Measurements from ENCODE around the gene ENOX2.

ENOX2 gene

DNA sequence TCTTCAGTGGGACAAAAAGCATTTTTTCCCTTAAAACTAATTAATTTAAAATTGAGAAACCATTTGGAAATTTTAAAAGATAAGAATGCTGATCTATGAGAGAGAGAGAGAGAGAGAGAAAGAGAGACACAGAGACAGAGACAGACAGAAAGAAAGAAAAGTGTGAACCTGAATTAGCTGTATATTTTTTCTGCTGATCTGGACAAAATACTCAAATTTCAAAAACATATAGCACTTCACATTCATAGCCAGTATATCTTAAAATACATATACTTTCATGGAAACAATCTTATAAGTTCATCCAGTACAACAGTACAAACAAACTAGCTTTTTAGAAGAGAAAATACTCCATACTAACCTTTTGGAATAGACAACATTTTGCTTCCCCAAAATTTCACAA is 18.4 kb downstream of the ENOX2 start:
- no peak for DNase-seq

DNA sequence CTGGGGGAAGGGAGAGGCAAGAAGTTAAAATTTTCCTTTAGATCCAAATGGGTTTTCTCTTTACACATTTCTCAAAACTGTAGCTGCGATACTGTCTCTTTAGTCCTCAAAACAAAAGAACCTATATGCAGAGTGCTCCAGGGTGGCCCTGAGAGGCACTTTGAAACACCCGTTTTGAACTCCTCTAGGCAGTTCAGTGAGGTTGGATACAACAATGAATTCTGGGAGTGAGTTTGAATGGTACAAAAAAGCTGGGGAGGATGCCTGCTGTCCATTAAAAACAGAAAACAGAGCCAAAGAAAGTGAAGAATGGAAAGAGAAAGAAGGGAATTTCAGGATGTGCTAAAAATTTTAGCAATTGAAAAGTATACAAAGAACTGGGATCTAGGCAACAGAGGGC is 23.1 kb downstream of the ENOX2 start:
- DNase-seq = no peak

DNA sequence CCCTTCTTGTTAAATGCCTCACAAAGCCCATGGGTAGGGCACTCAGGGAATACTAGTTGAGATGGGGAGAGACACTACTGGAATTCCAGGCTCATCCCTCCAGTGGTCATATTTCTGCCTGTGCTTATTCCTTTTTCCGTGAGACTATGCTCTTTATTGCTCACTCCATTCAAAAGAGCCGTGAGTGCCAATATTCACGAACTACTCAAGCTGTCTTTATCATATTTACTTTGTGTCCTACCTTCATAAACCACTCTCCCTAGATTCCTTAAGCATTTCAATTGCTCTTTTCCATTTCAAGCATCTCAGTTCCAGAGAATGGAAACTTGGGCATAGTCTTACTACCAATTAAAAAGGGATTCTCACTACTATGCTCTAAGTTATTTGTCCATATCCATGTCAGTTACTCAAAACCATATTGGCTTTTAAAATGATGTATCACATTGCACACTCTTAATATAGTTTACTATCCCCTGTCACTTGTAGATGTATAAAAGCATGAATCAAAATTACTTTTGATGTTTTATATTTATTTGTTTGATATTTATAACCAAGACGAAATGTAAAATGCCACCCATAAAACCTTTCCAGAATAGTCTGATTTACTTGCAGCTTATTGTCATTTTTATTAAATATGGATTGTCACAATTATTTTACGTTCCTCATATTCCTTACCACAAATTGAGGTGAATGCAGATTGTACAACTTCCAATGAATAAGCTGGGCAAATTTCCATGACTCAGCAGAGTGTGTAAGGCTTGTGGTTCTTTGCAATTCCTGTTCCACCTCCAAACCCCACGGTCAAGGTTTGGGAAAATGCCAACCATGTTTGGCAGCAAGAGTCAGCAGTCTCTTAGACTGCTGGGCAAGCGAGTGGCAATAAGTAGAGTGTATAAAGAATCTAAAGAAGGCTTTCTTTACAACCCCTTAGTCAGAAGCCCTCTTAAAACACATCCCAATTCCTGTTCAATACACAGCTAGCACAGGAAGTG is 24.4 kb downstream of the ENOX2 start:
- no peak for DNase-seq

DNA sequence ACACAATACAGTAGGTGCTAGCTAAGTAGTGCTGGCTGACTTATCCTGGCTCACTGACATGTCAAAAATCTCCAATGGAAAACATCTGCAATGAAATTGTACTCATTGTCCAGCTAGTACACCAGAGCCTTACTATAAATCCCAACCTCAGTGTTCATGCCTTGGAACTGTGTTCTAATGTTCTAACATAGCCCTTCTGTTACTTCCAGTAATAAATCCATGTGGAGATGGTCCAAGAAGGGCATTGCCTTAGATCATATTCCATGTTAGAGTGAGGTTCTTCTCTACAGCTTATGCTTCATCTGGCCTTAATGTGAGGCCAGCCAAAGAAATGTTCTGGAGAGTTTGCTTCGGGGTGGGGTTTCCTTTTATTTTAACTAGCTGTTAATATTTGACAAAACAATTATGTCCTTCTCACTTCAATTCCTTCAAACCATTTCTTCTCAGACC is 25.1 kb downstream of the ENOX2 start:
- DNase-seq = no peak

GRCh38 chrX:130876226-130876625 is 26.8 kb downstream of the ENOX2 start:
- DNase-seq = no peak

- DNase-seq = no peak
Measured at GRCh38 chrX:130874751-130875150, 28.3 kb downstream of the ENOX2 start.

DNA sequence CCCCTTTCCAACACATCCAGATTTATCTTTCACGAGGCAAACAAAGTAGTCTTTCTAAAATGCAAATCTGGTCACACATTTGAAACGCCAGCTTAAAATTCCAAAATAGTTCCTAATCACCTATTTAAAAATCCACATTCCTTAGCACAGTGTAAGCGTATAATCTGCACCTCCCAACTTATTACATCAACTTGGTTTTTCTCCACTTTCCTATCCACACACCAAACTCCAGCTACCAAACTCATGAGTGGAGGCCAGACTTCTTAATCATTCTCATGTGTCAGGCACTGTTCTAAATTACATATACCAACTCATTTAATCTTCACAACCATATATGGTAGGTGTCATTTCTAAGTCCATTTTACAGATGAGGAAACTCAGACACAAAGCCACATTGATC is 33.8 kb downstream of the ENOX2 start:
- DNase-seq = no peak

GRCh38 chrX:130861462-130861861 is 41.5 kb downstream of the ENOX2 start:
- no peak for DNase-seq

DNA sequence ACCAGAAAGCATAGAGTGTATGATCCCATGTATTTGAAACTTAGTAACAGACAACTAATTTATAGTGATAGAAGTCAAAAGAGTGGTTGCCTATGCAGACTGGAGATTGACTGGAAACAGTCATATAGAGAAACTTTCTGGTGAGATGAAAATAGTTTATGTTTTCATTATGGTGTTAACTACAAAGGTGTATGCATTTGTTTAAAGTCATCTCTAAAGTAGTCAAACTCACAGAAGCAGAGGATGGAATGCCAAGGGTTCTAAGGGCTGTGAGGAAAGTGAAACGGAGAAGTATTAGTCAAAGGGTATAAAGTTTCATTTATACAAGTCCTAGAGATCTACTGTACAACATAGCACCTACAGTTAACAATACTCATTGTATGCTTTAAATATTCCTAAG is 45.8 kb downstream of the ENOX2 start:
- no peak for DNase-seq

GRCh38 chrX:130851569-130851968 is 51.4 kb downstream of the ENOX2 start:
- no peak for DNase-seq

DNA sequence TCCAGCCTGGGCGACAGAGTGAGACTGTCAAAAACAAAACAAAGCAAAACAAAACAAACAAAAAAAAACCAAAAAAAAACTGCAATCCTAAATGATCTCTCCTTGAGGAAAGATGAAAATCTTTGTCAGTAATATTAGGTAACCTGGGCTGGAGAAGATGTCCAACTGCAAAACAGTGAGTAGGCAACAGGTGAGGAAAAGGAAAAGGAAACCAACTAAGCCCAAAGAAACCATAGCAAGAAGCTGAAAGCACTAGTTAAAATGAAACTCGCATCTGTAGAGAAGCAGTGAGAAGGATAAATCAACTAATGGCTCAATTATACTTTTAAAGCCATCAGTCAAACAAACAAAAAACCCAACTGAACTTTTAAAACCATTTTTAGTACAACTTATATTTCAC is 54.2 kb downstream of the ENOX2 start:
- no peak for DNase-seq

DNA sequence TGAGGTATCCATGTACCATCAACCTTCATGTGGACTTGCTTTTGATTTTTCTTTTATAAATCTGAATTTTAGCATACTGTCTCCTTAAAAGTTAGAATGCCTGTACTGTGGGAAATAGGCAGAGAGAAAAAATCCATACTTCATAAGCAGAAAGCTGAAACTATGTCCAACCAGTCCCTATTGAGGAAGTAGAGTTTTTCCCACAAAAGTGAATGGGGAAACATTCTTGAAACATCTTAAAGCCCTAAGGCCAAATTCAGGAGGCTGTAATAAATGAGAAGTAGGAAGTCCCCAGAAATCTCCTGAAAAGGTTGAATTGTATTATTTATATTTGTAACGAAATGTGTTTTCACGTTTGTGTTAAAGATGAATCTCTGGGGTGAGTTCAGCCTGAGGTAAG is 56.3 kb downstream of the ENOX2 start:
- no peak for DNase-seq

DNA sequence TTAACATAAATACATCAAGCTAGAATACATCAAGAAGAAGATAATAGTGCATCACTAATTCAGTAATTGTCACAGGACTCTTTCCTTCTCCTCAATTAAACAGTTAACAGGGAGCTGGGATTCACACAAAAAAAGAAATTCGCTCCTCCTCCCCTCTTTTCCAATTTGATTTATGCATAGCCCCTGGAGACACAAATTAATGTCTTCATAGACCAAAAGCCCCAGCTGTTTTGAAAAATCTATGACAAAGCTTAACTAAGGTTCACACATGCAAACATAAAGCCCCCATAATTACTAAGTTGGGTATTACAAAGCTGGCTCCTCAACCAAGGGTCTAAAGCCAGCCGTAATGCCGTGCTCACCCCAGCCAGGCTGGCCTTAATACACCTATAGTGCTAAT is 61.2 kb downstream of the ENOX2 start:
- DNase-seq = no peak

DNA sequence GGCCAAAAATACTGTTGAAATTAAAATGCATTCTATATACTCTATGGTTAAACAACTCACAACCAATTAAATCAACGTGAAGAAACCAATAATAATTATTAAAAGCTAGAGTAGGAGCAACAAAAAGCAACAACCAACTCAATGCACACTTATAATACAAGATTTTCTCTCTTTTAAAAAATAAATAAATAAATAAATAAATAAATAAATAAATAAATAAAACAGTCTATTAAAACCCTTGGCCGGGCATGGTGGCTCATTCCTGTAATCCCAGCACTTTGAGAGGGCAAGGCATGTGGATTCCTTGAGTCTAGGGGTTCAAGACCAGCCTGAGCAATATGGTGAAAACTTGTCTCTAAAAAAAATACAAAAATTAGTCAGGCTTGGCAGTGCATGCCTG is 62.7 kb downstream of the ENOX2 start:
- no peak for DNase-seq

DNA sequence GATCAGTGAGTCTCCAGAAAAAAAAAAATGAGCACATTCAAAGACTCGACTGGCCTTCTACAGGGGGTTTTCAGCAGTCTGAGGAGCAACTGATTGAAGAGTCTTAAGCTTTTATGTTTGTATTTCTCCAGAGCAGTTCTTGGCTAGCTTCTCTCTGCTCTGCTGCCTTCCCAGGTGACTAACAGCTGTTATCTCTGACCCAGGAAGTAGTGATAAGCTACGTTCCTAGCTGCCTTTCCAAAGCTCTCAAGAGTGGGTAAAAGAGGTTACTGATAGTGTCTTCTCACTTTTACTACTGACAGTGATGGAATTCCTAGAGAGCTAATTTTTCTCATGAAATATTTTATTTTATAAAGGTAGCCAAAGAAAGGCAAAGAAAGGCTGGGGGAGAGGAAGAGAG is 66.6 kb downstream of the ENOX2 start:
- no peak for DNase-seq

DNA sequence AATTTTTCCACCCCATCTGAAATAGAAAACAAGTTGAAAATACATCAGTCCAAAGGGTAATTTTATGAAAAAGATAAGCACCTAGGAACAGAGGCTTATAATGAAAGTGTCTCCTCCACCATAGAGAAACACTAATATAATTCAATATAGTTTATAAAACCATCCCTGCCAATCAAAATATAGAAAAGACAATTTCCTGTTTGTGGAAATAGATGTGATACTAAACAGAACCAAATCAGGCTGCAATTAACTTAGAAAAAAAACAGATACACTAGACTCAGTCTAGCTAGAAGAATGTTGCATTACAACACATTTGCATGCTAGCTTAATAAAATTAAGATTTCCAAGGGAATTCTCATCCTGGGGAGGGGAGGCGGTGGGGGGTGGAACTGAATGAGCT is 68.2 kb downstream of the ENOX2 start:
- no peak for DNase-seq

GRCh38 chrX:130834149-130834548 is 68.9 kb downstream of the ENOX2 start:
- DNase-seq = no peak

GRCh38 chrX:130831347-130831722 is 71.7 kb downstream of the ENOX2 start:
- no peak for DNase-seq

DNA sequence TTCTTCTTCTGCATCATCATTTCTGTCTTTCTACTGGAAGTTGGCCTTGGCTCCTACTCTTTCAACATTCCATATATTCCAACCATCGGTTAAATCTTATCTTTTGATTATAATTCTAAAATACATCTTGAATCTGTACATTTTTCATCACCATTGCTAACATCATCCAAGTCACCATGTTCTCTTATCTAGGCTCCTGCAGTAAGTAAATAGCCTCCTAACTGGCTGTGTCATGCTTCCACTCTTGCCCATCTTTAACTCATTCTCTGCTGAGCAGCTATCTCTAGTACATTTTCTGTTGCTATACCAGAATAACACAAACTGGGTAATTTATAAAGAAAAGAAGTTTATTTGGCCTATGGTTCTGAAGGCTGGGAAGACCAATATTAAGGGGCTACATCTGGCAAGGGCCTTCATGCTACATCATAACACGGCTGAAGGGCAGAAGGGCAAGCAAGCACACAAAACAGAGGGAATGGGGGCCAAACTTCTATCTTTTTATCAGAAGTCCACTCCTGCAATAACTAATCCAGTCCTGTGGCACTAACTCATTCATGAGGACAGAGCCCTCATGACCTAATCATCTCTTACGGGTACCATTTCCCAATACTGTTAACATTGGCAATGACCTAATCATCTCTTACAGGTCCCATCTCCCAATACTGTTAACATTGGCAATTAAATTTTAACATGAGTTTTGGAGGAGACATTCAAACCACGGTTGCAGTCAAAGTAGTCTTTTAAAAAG is 72.2 kb downstream of the ENOX2 start:
- no peak for DNase-seq

DNA sequence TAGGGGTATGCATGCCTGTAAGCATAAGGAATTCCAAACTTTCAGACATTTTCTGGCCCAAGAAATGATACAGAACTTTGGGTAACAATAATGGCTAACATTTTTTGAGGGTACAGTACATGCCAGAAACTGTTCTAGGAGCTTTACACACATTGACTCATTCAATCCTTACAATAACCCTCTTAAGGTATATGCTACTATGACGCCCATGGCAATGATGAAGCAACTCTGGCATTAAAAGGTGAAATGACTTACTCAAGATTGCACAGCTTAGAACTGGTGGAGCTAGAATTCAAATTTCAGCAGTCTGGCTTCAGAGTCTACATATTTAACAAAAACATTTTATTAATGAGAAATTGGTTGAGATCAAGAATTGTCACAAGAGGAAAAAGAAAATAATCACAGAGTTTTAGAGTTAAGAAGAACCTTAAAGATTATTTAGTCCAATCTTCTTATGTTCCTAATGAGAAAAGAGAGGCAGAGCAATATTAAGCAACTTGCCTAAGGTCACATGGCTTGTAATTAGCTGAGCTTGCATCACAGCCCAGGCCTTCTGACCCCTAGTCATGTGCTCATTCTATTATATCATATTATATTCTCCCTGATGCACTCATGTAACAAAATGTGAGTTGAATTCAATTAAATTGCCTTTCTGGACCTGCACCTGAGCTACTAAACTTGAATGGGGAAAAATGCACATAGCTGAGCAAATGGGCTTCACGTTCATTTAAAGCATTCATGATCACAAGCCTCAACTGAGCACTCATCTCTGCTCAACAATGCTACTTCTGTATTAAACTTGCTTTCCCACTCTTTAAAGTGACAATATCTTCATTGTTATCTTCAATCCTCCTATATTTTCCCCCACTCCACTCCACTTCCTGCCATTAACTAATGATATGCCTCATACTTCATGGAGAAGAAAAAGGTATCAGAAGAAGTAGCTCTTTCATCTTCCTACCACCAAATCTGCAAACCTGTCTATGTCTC is 73.2 kb downstream of the ENOX2 start:
- DNase-seq = no peak

DNA sequence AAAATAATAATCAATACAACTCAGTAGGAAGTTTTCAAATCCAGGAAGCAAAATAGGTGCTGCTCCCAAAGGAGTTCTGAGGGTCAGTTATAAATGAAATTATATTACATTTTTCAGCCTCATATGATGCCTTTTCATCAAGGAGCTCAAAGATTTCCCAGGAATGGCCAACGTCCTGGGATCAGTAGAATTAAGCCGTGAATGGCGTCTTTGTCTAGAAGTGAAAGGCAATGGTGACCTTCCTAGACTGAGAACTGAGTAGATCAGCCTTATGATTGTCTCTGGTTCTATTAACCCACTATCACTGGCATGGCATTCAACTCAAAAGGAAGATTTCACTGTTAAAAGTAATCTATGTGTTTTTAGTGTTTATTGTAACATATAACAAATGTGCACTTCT is 74.4 kb downstream of the ENOX2 start:
- no peak for DNase-seq

DNA sequence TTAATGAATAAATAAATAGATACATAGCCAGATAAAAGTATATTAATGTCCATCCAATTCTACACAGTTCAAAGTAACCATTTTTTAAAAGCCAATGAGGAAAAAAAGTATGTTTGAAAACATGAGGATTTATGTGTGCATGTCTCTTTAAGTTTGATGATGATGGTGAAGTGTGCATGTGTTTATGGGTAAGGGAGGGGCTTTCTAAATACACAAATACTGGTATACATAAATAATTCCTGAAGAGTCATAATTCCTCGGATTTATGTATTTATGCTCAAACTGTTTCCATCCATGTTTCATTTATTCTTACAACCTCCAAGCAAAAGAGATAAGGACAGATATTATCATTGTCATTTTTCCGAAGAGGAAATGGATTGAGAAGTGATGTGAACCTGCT is 75.4 kb downstream of the ENOX2 start:
- DNase-seq = no peak

GRCh38 chrX:130826249-130826648 is 76.8 kb downstream of the ENOX2 start:
- DNase-seq = no peak
